Vagina (tissue), 2 donors: Measurements from ENCODE around the gene ZNF281. TPM values are rescaled to one million over a fixed set of nuclear protein-coding genes. Genes with fewer than 3 reads are reported as not detected.

Source experiments
- DNase-seq, 2 donors: peaks; one replicate each; pipeline ENCODE4 v3.0.0-alpha.2; 2017; ENCODE audit errors: extremely low spot score in 2 of 2
- H3K27ac ChIP-seq: fragments of 200-600 bp; sonication (generic); one replicate; pipeline ENCODE4 v1.5.1; 2019
- H3K27me3 ChIP-seq: fragments of 200-600 bp; sonication (generic); one replicate; pipeline ENCODE4 v1.5.1; 2019
- H3K36me3 ChIP-seq, 2 donors: fragments of 200-600 bp; sonication (generic); one replicate each; pipeline ENCODE4 v1.5.1; 2017 to 2019
- H3K4me1 ChIP-seq: fragments of 200-600 bp; sonication (generic); one replicate; pipeline ENCODE4 v1.5.1; 2019
- H3K4me3 ChIP-seq, 2 donors: fragments of 200-600 bp; sonication (generic); 1 replicate in 1 of 2; 2 replicates in 1 of 2; pipeline ENCODE4 v1.5.1; 2016 to 2019
- H3K9me3 ChIP-seq: fragments of 200-600 bp; sonication (generic); one replicate; pipeline ENCODE4 v1.5.1; 2019
- POLR2A ChIP-seq, 2 donors: fragments of 450-650 bp; IDR thresholded peaks; one replicate each; pipeline ENCODE4 v1.6.1; 2017; ENCODE audit warnings: antibody characterized with exemption in 2 of 2, mild to moderate bottlenecking in 2 of 2, moderate library complexity in 2 of 2
- POLR2AphosphoS5 ChIP-seq, 2 donors: sonication (generic); formaldehyde crosslinking; IDR thresholded peaks; one replicate each; pipeline ENCODE4 v1.9.0; 2017; ENCODE audit warnings: antibody characterized with exemption in 2 of 2, mild to moderate bottlenecking in 2 of 2, low read depth in 1 of 2; ENCODE audit not compliant: insufficient read depth in 1 of 2
- intact Hi-C: fragments of 100-400 bp; cut with DNase I; formaldehyde crosslinking; loops from one replicate; pipeline ENCODE4 v1.15.1; 2023
- total RNA-seq: library from RNA; depleted of rRNA; stranded (reverse); fragments of >200 nt; gene quantifications from one replicate; pipeline ENCODE4 v1.2.3, GENCODE V29; 2016
- TF ChIP-seq, protein P1 (sequence below), 3 experiments: fragments of 450-650 bp in 2 of 3; fragments of 200-600 bp in 1 of 3; sonication (generic) in 1 of 3; IDR thresholded peaks; one replicate each; pipeline ENCODE4 v1.5.1; 2017 to 2019; ENCODE audit warnings: antibody characterized with exemption in 3 of 3, mild to moderate bottlenecking in 2 of 3, moderate library complexity in 2 of 3

ZNF281 gene
- total RNA-seq, 1 donor from 2014 or later, result 8.8 TPM

DNA sequence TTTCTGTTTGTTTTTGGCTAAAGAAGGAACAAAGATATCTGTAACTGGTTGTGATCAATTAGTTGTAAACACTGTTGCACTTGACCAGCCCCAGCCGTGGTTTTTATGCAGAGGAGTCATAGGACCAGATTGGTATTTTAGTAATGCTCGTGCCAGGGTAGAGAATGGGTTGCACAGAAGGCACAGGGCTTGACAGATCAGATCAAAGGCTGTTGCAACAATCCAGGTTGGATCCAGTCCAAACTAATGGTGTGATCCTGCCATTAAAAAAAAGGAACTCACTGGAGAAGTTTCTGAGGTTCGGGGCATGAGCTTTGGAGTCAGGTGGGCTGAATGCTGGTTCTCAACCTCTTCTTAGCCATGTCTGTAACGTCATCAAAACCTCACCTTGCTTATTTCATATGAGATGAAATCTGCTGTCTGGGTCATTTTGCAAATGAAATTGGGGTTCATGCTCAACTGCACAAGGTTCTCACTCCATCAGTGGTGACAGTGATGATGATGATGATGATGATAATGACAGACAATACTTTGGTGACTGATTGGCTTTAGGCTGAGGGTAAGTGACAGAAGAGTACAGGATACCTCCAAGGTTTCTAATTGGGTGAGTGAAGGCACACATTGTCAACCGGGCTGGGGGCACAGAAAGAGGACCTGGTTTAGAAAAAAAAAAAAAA, 43.1 kb downstream of the ZNF281 start:
- Histone ChIP-seq H3K4me3 (no peak overlapping the region), H3K27me3 (no peaks in the 10 kb centered on the region), H3K4me1 (no peaks in the 10 kb centered on the region), H3K36me3 (no peaks in the 10 kb centered on the region), H3K9me3 (no peaks in the 10 kb centered on the region), H3K27ac (no peak overlapping the region)
- TF ChIP-seq POLR2AphosphoS5 (IDR thresholded peaks at IDR 0.05; ENCODE audit: insufficient read depth in 1 of 2, low read depth in 1 of 2) (no peak), POLR2A (IDR thresholded peaks at IDR 0.05) (no peak)
- TF ChIP-seq, protein P1, sequence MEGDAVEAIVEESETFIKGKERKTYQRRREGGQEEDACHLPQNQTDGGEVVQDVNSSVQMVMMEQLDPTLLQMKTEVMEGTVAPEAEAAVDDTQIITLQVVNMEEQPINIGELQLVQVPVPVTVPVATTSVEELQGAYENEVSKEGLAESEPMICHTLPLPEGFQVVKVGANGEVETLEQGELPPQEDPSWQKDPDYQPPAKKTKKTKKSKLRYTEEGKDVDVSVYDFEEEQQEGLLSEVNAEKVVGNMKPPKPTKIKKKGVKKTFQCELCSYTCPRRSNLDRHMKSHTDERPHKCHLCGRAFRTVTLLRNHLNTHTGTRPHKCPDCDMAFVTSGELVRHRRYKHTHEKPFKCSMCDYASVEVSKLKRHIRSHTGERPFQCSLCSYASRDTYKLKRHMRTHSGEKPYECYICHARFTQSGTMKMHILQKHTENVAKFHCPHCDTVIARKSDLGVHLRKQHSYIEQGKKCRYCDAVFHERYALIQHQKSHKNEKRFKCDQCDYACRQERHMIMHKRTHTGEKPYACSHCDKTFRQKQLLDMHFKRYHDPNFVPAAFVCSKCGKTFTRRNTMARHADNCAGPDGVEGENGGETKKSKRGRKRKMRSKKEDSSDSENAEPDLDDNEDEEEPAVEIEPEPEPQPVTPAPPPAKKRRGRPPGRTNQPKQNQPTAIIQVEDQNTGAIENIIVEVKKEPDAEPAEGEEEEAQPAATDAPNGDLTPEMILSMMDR (IDR thresholded peaks at IDR 0.05), result no peak
- no peak for DNase-seq
- intact Hi-C loops, result no loop called here

DNA sequence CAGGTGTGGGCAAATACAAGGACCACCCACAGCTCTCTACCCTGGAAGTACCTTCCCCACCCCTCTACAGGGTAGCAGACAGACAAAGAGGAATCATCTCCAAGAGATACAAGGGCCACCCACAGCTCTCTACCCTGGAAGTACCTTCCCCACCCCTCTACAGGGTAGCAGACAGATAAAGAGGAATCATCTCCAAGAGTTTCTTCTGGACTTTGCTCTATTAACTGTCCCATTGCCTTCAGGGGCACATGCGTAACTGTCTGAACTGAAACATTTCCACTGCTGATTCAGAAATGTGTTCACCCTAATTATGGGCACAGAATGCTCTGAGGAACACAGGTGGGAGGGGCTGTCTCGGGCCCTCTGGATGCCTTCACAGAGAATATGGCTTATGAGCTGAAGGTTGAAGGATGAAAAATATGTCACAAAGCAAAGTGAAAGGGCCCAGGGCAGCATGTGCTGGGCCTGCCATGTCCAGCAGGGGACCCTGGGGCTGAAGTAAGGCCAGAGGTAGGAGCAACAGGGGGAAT, 43.9 kb downstream of the ZNF281 start:
- no peaks in the 10 kb centered on the region for H3K27me3 ChIP-seq
- TF ChIP-seq, protein P1 (IDR thresholded peaks at IDR 0.05), result no peak
- no peak for TF ChIP-seq POLR2A (IDR thresholded peaks at IDR 0.05)
- TF ChIP-seq POLR2AphosphoS5 (IDR thresholded peaks at IDR 0.05; ENCODE audit: insufficient read depth in 1 of 2, low read depth in 1 of 2), result no peak
- no peaks in the 10 kb centered on the region for H3K36me3 ChIP-seq
- DNase-seq, result no peak
- H3K9me3 ChIP-seq, result no peaks in the 10 kb centered on the region
- H3K4me3 ChIP-seq, result no peak overlapping the region
- H3K4me1 ChIP-seq, result no peaks in the 10 kb centered on the region
- no peak overlapping the region for H3K27ac ChIP-seq
- intact Hi-C loops, result no loop called here

DNA sequence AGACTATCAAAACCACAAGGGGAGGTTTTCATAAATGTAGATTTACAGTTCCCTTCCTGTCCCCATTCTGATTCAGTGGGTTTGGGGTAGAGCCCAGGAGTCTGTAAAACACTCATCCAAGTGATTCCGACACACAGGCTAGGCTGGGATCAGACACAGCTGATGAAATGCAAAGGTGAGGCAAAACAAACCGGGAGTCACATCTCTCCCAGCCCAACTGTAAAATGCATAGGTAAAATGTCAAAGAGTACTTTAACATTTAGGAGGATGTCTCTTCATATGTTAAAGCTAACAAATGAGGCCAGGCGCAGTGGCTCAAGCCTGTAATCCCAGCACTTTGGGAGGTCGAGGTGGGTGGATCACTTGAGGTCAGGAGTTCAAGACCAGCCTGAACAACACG, 45.0 kb downstream of the ZNF281 start:
- Histone ChIP-seq H3K36me3 (no peaks in the 10 kb centered on the region), H3K27me3 (no peaks in the 10 kb centered on the region), H3K27ac (no peak overlapping the region), H3K4me3 (no peak overlapping the region), H3K9me3 (no peaks in the 10 kb centered on the region), H3K4me1 (no peaks in the 10 kb centered on the region)
- DNase-seq, result no peak
- intact Hi-C loops, result no loop called here
- TF ChIP-seq POLR2A (IDR thresholded peaks at IDR 0.05), result no peak
- no peak for TF ChIP-seq POLR2AphosphoS5 (IDR thresholded peaks at IDR 0.05; ENCODE audit: insufficient read depth in 1 of 2, low read depth in 1 of 2)

DNA sequence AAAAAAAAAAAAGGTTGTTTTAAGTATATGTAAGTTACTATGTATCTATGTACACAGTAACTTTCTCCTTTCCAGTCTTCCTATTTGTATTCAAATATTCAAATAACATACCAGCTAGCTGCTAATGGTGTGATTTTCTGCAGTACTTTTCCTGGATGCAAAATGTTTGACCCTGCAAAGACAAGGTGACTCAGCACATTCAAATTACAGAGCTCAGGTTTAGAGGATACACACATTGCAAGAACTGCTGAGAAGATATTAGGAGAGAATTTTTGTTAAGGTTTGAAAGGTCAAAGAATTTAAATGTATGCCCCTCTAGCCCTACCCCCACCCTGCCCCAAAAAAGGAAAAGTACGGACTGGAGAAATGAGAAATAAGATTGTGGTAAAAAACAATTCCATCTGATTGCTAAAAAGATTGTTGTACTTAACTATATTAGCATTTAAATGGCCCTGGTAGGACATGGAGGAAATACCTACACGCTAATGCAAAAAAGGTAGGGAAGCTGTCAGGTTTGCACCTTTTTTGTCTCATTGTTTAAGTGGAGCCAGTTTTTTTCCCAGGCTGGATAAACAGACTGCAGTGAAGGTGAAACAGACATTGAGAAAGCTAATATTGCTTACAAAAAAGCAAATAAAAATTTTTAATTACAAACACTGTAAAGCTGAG, 45.6 kb downstream of the ZNF281 start:
- no peak for DNase-seq
- intact Hi-C loops, result no loop called here
- Histone ChIP-seq H3K27ac (no peak overlapping the region), H3K9me3 (no peaks in the 10 kb centered on the region), H3K27me3 (no peaks in the 10 kb centered on the region), H3K36me3 (no peaks in the 10 kb centered on the region), H3K4me1 (no peaks in the 10 kb centered on the region), H3K4me3 (no peak overlapping the region)
- TF ChIP-seq, protein P1 (IDR thresholded peaks at IDR 0.05), result no peak
- TF ChIP-seq POLR2A (IDR thresholded peaks at IDR 0.05) (no peak), POLR2AphosphoS5 (IDR thresholded peaks at IDR 0.05; ENCODE audit: insufficient read depth in 1 of 2, low read depth in 1 of 2) (no peak)

DNA sequence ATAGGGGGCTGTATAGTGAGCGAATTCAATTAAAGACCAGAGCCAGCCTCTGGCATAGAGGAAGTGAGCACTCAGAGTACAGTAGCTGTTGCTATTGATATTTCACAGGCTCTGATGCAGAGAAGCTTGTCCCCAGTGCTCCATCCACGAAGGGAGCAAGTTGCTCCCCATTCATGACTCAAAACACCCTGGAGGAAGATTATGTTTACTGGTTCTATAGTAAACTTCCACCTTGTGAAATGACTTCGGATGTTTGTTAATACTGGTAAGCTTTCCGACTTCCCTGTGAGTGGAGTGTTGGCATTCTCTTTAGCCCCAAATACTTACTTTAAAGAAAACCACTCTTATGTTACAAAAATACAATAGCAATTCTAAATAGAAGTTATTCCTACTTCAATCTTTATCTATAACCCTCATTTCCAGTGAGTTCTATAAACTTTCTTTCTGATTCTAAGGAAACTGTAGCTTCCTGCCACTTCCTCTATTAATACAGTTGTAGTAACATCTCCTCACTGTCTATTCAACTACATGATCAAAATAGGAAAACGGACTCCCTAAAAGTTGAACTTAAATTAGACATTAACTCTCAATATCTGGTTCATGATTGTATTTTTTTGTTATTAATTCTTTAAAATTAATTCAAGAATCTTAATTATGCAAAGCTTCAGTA, 46.4 kb downstream of the ZNF281 start:
- no peak for TF ChIP-seq POLR2AphosphoS5 (IDR thresholded peaks at IDR 0.05; ENCODE audit: insufficient read depth in 1 of 2, low read depth in 1 of 2)
- TF ChIP-seq POLR2A (IDR thresholded peaks at IDR 0.05), result no peak
- TF ChIP-seq, protein P1 (IDR thresholded peaks at IDR 0.05), result no peak
- no peaks in the 10 kb centered on the region for H3K9me3 ChIP-seq
- no peak overlapping the region for H3K27ac ChIP-seq
- H3K4me1 ChIP-seq, result no peaks in the 10 kb centered on the region
- DNase-seq, result no peak
- intact Hi-C loops, result no loop called here
- H3K36me3 ChIP-seq, result no peaks in the 10 kb centered on the region
- H3K4me3 ChIP-seq, result no peak overlapping the region
- no peaks in the 10 kb centered on the region for H3K27me3 ChIP-seq
